ENCODE data around the gene FBXL7.

Gene FBXL7

GRCh38 chr5:15502208-15502607 is 2.2 kb downstream of the FBXL7 start:
- DNase-seq, result no peak

DNA sequence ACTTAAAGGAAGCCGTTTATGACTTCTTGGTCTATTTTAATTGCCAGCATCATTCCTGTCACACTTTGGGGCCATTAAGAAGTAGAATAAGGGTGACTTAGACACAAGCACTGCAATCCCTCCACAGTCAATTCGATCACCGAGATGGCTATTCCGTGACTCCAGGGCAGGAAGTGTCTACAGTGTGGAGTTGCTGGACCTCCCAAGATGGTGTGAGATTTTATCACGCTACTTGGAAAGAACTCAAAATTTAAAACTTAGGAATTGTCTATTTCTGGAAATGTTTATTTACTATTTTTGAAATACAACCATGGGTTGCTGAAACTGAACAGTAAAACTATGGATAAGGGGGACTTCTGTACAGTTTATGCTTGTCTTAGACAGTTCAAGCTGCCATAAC is 6.2 kb downstream of the FBXL7 start:
- DNase-seq, result no peak

DNA sequence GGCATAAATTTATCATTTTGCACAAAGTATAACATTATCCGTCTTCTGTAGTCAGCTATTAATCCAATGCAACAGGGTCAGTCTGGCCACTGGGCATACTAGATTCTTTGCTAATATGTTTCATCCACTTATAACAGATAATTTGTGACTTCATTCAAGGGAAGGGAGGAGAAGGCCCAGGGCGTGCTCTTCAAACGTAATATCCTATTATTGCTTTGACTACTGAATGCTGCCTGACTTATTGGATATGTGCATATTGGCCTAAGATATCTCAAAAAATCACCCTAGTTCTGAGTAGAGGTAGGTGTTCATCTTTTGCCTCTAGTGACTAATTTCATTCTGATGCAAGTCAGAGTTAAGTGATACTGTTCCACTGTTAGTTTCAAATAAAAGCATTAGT is 6.9 kb downstream of the FBXL7 start:
- no peak for DNase-seq

DNA sequence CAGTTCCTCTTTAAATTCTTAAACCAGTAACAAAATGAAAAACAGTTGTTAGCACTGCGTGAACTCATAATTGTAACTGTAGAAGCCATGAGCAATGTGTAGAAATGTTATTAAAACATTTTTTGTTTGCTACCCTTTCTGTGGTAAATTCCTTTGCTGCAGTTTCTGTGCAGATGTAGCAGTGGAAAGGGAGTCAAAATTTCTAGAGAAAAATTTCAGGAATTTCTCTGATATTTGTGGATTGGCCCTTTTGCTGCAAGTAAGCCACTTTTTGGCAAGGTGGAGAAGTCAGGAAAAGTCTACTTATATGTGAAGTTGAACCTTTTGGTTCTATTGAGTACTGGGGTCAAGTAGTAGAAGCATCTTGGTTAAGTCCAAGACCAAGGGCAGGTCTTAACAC is 10.1 kb downstream of the FBXL7 start:
- DNase-seq, result no peak

- no peak for DNase-seq
These were observed 10.9 kb downstream of the FBXL7 start for GRCh38 chr5:15510831-15511230.

DNA sequence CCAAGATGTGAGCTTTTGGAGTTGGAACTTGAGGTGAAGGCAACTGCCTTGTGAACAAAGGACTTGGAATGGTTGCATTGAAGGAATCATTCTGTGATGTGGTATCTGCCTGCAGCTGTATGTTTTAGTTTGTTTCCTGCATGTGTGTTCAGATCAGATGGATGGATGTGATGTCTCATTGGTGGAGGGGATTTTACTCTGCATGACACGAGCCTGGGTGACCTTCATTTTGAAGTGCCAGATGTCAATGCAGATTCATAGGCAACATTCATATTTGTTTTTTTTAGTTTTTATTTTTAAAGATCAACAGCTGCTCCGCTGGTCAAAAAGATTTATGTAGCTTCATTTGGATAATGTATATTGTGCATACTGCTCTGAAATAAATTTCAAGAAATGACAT is 13.5 kb downstream of the FBXL7 start:
- no peak for DNase-seq

DNA sequence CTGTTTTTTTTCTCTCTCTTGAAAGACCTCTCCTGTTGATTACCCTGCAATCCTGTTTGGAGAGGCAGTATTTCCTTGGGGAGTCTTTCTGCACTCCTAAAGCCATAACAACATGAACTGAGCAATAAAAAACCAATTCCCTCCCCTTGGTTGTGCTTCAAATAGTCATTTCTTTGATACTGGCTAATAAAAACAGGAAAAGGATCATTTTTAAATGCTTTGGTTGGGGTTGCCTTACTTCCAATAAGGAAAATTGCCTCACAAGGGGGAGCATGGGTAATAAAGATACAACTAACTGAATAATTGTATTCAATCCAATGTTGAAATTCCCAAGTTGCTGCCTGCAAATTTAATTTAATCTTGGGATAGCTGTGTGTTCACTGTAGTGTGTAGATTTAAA is 13.9 kb downstream of the FBXL7 start:
- no peak for DNase-seq

DNA sequence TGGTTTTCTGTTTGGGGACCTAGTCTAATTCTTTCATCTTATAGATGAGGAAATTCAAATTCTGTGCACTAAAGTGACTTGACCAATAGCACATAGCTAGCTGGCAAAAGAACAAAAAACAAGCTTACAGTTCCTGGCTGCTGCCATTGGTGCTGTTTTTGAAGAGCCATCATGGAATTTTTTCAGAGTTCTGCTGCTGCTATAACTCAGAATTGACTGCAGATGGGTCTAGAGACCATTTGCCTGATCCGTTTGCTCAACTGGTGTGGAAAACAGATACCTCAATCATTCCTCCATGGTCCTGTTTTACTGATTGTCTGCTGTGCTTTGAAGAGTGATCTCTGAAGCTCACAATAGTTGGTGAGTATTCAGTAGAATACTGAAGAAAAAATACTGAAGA is 15.2 kb downstream of the FBXL7 start:
- DNase-seq, result no peak

DNA sequence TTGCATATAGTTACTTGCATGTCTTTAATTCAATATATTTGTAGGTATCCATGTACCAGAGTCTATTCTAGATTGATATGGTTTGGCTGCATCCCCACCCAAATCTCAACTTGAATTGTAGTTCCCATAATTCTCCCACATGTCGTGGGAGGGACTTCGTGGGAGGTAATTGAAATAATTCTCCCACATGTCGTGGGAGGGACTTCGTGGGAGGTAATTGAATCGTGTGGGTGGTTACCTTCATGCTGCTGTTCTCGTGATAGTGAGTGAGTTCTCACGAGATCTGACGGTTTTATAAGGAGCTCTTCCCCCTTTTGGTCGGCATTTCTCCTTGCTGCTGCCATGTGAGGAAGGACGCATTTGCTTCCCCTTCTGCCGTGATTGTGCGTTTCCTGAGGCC is 16.5 kb downstream of the FBXL7 start:
- DNase-seq, result no peak

DNA sequence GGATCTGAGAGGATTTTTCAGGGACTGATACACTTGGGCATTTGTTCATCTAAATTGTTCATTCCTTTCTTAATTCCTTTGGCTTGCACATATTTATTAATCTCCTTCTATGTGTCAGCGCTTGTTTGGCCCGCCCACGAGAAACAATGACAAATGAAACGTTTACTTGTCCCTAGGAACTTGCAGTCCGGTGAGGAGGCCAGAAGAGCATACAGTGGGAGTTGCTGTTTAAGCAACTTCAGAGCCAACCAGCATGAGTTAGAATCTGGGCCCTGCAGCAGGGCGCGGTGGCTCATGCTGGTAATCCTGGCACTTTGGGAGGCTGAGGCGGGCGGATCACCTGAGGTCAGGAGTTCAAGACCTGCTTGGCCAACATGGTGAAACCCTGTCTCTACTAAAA is 18.8 kb downstream of the FBXL7 start:
- DNase-seq, result no peak

DNA sequence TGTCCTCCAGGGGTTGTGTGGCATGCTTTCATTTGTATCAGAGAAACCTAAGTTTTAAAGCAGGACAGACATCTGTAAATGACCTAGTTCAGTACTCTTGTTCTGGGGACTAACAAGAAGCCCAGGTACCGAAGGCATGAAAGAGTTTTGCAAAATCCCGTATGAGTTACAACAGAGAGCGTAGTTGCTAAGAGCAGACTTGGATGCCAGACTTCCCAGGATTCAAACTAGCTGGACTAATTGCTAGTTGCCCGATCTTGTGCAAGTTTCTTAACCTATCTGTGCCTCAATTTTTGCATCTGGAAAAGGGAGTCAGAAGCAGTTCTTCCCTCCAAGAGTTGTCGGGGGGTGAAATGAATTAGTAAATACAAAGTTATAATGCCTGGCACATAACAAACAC is 20.9 kb downstream of the FBXL7 start:
- DNase-seq, result no peak

DNA sequence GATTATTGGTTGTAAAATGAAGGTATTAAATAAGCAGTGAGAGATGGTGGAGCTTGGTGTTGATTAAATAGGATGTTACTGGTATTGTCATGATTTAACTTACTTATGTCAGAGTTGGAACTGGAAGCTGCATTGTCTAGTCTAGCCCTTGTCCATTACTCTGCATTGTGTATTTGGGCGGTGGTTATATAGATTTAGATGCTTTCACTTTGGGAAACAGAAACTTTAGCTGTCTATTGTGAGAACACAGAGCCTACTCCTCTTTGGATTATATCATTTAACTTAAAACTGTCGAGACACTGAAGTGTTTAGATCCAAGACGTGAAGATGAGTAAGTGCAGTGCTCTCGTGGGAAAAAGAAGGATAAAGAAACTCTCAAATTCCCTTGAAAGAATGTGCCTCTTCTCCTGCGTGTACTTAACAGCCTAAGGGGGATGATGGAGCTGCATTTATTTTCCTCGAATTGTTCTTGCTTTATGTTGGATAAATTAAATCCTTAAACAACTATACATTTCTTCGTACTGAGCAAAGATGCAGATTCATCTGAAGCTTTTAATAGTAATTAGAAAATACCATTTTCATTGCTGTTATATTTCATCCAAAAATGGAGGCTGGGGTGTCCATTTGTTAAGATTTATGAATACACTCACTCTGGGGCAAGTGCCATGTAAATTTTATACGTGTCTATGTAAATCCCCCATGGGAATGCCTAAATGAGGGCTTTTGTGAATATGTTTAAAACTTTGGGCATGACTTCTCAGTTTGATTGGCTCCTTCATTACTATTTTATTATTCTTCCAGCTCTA is 21.6 kb downstream of the FBXL7 start:
- DNase-seq, result no peak

- no peak for DNase-seq
These were observed 22.2 kb downstream of the FBXL7 start for GRCh38 chr5:15522187-15522520.

DNA sequence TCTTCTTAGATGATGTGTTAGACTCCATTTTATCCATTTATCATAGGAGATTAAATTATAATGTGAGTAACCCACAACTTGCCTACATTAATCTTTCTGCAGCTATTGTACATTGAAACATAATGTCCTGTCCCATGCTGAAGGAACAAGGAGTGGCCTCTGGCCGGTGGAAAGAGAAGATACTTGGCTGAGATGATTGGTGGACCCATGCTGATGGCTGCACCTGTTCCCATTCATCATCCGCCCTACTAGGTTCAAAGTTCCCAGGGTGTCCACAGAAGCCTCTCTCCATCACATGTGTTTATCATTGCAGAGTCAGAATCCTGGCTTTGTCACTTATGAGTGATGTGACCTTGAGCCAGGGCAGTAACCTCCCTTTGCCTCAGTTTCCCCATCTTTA is 24.7 kb downstream of the FBXL7 start:
- DNase-seq, result no peak

- DNase-seq, result no peak
These were observed 25.8 kb downstream of the FBXL7 start for GRCh38 chr5:15525703-15526275.

DNA sequence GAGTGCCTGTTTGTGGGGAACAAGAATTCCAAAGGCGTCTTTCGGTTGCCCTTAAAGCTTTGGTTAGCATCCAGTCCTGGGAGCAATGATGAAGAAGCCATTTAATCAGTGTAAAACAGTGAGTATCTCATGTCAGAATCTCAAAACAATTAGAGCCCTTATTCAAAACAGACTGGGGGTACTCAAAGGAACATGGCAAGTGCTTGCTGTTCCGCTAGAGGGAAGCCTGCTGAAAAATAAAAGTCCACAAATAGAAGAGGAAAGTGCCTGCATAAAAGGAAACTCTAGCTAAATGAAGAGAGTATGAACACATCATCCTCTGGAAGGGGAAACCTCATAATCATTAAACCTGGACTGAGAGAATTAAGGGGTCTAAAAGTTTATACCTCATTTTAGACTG is 26.4 kb downstream of the FBXL7 start:
- no peak for DNase-seq

- DNase-seq, result no peak
These were observed 28.5 kb downstream of the FBXL7 start for GRCh38 chr5:15528476-15528875.

DNA sequence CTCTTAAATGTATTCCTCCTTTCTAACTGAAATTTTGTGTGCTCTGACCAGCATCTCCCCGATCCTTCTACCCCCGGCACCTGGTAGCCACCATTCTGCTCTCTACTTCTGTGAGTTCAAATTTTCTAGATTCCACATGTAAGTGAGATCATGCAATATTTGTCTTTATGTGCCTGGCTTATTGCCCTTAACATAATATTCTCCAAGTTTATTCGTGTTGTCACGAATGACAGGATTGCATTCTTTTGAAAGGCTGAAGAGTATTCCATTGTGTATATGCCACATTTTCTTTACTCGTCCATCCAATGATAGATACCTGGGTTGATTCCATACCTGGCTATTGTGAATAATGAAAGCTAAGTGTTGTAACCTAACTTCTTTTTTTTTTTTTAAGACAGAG is 29.0 kb downstream of the FBXL7 start:
- DNase-seq, result no peak

GRCh38 chr5:15529821-15530220 is 29.8 kb downstream of the FBXL7 start:
- no peak for DNase-seq

GRCh38 chr5:15533129-15533893 is 33.3 kb downstream of the FBXL7 start:
- DNase-seq, result no peak

- no peak for DNase-seq
These were observed 36.0 kb downstream of the FBXL7 start for GRCh38 chr5:15535938-15536337.

- no peak for DNase-seq
These were observed 38.5 kb downstream of the FBXL7 start for GRCh38 chr5:15538516-15538915.

GRCh38 chr5:15539951-15540350 is 40.0 kb downstream of the FBXL7 start:
- no peak for DNase-seq

DNA sequence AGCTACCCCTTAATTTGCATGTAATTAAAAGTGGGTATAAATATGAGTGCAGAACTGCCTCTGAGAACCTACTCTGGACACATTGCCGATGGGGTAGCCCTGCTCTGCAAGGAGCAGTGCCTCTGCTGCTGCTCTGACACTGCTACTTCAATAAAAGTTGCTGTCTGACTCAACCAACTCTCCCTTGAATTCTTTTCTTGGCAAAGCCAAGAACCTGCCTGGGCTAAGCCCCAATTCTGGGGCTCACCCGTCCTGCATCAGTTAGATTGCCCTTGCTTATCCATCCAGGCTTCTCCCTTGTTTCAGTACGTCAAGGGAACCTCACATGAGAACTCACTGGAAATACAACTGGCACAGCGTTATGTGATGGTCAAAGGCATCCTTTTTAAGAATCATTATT is 44.1 kb downstream of the FBXL7 start:
- no peak for DNase-seq

Measured in 8988T (cell line).